RWPE2 (cell line): ENCODE measurements around the gene TEFM.
"Not testable (repeated sequence)": the region's sequence is repeated elsewhere in the genome, so short reads cannot be mapped to it uniquely, and the experiment has no call there.

Source experiments
- ATAC-seq: fragments of 200-7000 bp; cut with Tn5 transposase; 3 replicates; pipeline ENCODE4 v1.9.1; 2021; ENCODE audit warnings: low read depth
- DNase-seq: peaks from one replicate; pipeline ENCODE4 v3.0.0-alpha.2; 2020; ENCODE audit warnings: low spot score
- H3K27ac ChIP-seq: fragments of 450-650 bp; 2 replicates; pipeline ENCODE4 v1.5.1; 2017; ENCODE audit warnings: mild to moderate bottlenecking; ENCODE audit not compliant: poor library complexity, severe bottlenecking
- H3K27me3 ChIP-seq: fragments of 250-450 bp; sonication (Bioruptor Pico); 2 replicates; pipeline ENCODE4 v1.5.1; 2021; ENCODE audit warnings: mild to moderate bottlenecking, moderate library complexity; ENCODE audit not compliant: insufficient read depth, poor library complexity, severe bottlenecking
- H3K36me3 ChIP-seq: fragments of 250-450 bp; sonication (Bioruptor Pico); 2 replicates; pipeline ENCODE4 v1.5.1; 2020; ENCODE audit warnings: low read depth, mild to moderate bottlenecking, moderate library complexity
- H3K4me1 ChIP-seq: fragments of 250-450 bp; sonication (Bioruptor Pico); 2 replicates; pipeline ENCODE4 v1.5.1; 2021; ENCODE audit warnings: mild to moderate bottlenecking, moderate library complexity; ENCODE audit not compliant: insufficient read depth, poor library complexity, severe bottlenecking
- H3K4me3 ChIP-seq: fragments of 250-450 bp; sonication (Bioruptor Pico); 2 replicates; pipeline ENCODE4 v1.5.1; 2021; ENCODE audit warnings: mild to moderate bottlenecking, moderate library complexity; ENCODE audit not compliant: severe bottlenecking
- H3K9me3 ChIP-seq: fragments of 250-450 bp; sonication (Bioruptor Pico); 2 replicates; pipeline ENCODE4 v1.5.1; 2021; ENCODE audit warnings: mild to moderate bottlenecking, moderate library complexity; ENCODE audit not compliant: severe bottlenecking
- TF ChIP-seq, protein P1 (sequence below): fragments of 450-650 bp; IDR thresholded peaks from one replicate; pipeline ENCODE4 v1.5.1; 2017; ENCODE audit warnings: mild to moderate bottlenecking, moderate library complexity; ENCODE audit not compliant: poor library complexity, severe bottlenecking

TEFM gene

DNA sequence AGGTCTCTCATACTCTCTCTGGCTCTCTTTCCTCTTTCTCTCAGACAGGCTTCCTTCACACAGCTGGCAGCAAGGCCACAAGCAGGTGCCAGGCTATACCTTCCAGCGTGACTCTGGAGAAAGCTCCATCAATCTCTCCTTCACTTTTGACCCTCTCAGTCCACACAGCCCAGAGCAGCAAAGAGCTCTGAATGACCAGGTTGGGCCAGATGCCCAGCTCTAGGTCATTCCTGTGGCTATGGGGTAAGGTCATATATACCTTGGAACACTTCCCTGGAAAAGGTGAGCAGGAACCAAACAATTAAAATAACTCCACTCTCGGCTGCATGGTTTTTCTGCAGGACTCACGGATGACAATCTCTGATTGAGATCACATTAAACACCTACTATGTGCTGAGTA, 24.5 kb upstream of the TEFM start:
- no peak overlapping the region for H3K27ac ChIP-seq
- no peak overlapping the region for H3K4me3 ChIP-seq
- ATAC-seq (no peak), DNase-seq (no peak)
- no peaks in the 10 kb centered on the region for H3K4me1 ChIP-seq
- H3K27me3 ChIP-seq, result no peaks in the 10 kb centered on the region
- H3K36me3 ChIP-seq, result no peaks in the 10 kb centered on the region
- TF ChIP-seq, protein P1, sequence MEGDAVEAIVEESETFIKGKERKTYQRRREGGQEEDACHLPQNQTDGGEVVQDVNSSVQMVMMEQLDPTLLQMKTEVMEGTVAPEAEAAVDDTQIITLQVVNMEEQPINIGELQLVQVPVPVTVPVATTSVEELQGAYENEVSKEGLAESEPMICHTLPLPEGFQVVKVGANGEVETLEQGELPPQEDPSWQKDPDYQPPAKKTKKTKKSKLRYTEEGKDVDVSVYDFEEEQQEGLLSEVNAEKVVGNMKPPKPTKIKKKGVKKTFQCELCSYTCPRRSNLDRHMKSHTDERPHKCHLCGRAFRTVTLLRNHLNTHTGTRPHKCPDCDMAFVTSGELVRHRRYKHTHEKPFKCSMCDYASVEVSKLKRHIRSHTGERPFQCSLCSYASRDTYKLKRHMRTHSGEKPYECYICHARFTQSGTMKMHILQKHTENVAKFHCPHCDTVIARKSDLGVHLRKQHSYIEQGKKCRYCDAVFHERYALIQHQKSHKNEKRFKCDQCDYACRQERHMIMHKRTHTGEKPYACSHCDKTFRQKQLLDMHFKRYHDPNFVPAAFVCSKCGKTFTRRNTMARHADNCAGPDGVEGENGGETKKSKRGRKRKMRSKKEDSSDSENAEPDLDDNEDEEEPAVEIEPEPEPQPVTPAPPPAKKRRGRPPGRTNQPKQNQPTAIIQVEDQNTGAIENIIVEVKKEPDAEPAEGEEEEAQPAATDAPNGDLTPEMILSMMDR, result no peak
- no peaks in the 10 kb centered on the region for H3K9me3 ChIP-seq

DNA sequence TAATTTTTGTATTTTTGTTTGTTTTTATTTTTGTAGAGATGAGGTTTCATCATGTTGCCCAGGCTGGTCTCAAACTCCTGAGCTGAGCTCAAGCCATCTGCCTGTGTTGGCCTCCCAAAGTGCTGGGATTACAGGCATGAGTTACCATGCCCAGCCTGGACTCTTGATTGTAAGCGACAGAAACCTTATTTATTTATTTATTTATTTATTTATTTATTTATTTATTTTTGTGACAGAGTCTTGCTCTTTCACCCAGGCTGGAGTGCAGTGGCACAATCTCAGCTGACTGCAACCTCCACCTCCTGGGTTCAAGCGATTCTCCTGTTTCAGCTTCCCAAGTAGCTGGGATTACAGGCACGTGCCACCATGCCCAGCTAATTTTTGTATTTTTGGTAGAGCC, 23.8 kb upstream of the TEFM start:
- not testable (repeated sequence) for H3K27me3 ChIP-seq, ATAC-seq, DNase-seq, H3K27ac ChIP-seq, H3K9me3 ChIP-seq, H3K4me1 ChIP-seq, H3K36me3 ChIP-seq, H3K4me3 ChIP-seq

DNA sequence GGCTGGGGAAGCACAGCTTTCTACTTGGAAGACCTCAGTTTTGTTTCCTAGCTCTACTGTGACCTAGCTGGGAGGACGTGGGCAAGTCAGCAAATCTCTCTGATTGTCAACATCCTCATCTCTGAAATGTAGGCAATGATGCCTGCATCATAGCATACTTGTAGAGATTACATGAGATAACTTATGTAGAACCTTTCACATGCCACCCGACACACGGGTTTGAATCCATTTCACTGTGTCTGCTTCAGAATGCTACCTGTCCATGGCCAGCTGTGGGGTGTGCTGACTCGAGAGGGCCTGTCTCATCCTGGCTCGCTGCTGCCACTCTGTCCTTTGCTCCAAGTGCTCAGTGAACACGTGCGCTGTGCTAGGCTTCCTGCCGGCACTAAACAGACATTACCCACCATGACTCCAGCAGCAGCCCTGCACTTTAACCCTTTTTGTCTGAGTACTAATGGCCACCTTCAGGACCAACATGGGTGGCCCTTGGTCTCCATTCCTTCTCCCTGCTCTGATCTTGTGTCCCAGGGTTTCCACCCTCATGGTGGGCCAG, 23.1 kb upstream of the TEFM start:
- Histone ChIP-seq H3K36me3 (no peaks in the 10 kb centered on the region), H3K4me1 (no peaks in the 10 kb centered on the region), H3K4me3 (no peak overlapping the region), H3K27ac (no peak overlapping the region), H3K9me3 (no peaks in the 10 kb centered on the region), H3K27me3 (peaks cover 5% of the 10 kb centered on the region)
- ATAC-seq, result no peak
- TF ChIP-seq, protein P1, result no peak
- no peak for DNase-seq

DNA sequence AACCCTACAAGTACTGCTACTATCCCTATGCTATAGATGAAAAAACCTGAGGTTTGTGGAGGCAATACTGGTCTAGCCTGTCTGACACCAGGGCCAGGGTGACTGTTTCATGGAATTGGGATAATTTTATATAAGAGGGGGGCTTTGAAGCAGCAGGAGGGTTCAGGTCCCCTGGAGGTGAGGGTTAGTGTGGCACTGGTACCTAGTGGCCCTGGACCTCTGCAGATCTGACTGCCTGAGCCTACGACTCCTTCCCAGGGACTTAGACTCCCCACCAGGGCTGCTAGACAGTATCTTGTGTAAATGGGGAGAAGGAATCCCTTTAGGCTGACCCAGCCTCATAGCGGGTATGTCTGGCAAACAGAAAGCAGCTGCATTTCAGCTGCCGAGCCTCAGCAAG, 22.5 kb upstream of the TEFM start:
- Histone ChIP-seq H3K27me3 (peaks cover 9% of the 10 kb centered on the region), H3K4me3 (no peak overlapping the region), H3K9me3 (no peaks in the 10 kb centered on the region), H3K4me1 (no peaks in the 10 kb centered on the region), H3K27ac (no peak overlapping the region), H3K36me3 (no peaks in the 10 kb centered on the region)
- TF ChIP-seq, protein P1, result no peak
- ATAC-seq (no peak), DNase-seq (no peak)

DNA sequence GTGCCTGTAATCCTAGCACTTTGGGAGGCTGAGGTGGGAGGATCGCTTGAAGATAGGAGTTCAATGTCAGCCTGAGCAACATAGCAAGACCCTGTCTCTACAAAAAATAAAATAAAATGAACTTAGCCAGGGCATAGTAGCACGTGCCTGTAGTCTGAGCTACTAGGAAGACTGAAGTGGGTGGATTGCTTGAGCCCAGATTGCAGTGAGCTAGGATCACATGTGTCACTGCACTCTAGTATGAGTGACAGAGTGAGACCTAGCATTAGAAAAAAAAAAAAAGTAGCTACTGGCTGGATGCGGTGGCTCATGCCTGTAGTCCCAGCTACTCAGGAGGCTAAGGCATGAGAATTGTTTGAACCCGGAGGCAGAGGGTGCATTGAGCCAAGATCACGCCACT, 21.7 kb upstream of the TEFM start:
- ATAC-seq (no peak), DNase-seq (no peak)
- no peaks in the 10 kb centered on the region for H3K9me3 ChIP-seq
- H3K36me3 ChIP-seq, result no peaks in the 10 kb centered on the region
- peaks cover 16% of the 10 kb centered on the region for H3K27me3 ChIP-seq
- H3K4me3 ChIP-seq, result no peak overlapping the region
- H3K27ac ChIP-seq, result no peak overlapping the region
- TF ChIP-seq, protein P1, result no peak
- H3K4me1 ChIP-seq, result no peaks in the 10 kb centered on the region
